ENCODE measurements around the gene IVL. TPM values are rescaled to one million over a fixed set of nuclear protein-coding genes. Genes with fewer than 3 reads are reported as not detected.

The IVL gene
- polyA plus RNA-seq, 1 of the 3 experiments (the other 2 are of a cell fraction), result 0.64 TPM

GRCh38 chr1:152878042-152878441 lies 30.3 kb upstream of the IVL start, which contains the start of gene SMCP:
TSS of gene SMCP (plus strand) at chr1:152878322. CDS start at chr1:152884423, 6,101 bp downstream.
- WGBS (ENCODE audit: low lambda C conversion rate), result 11% methylated on average over 1 of the region's 1 CpG
- no peak for DNase-seq
- H3K79me2 ChIP-seq (ENCODE audit: insufficient read depth), result no peaks in the 10 kb centered on the region
- H3K9me2 ChIP-seq, result no peaks in the 10 kb centered on the region
- no peaks in the 10 kb centered on the region for H4K20me1 ChIP-seq (ENCODE audit: insufficient read depth)
- H3K9ac ChIP-seq, result no peak within 1 kb of the TSS
- H3K9me3 ChIP-seq, result no peaks in the 10 kb centered on the region
- H3K4me3 ChIP-seq (ENCODE audit: low read depth in 2 of 2, low read length in 1 of 2), result no peak within 1 kb of the TSS
- H3K4me1 ChIP-seq (ENCODE audit: control insufficient read depth in 1 of 2, insufficient read depth in 2 of 2, low read depth in 1 of 2, low read length in 1 of 2), result no peaks in the 10 kb centered on the region; a peak in 1 of 4 replicates
- H3K27ac ChIP-seq (ENCODE audit: low read depth in 2 of 2, low read length in 1 of 2), result no peak within 1 kb of the TSS
- H3K36me3 ChIP-seq (replicated peaks in 1 of 2; ENCODE audit: control insufficient read depth in 1 of 2, insufficient read depth in 2 of 2, low read length in 1 of 2), result no peaks in the 10 kb centered on the region
- ChIA-PET CTCF (interaction anchor here (1.0 to 1.7 kb wide), 2 partner anchors 8 to 315 kb away, joined by 3 to 6 read pairs; no protein-coding TSS in a partner anchor), POLR2A (no interaction called here)
- peaks cover 7% of the 10 kb centered on the region for H3F3A ChIP-seq (replicated peaks; ENCODE audit: insufficient read depth)
- H3K4me2 ChIP-seq, result no peak within 1 kb of the TSS
- TF ChIP-seq TEAD4 (IDR thresholded peaks at IDR 0.05; ENCODE audit: borderline replicate concordance, insufficient read depth), result no peak
- TF ChIP-seq CTCF (IDR thresholded peaks at IDR 0.05), result peak; percentile 47
- TF ChIP-seq IRF3 (IDR thresholded peaks at IDR 0.05; ENCODE audit: low read depth, low read length), result no peak
- TF ChIP-seq TAF1 (IDR thresholded peaks at IDR 0.05; ENCODE audit: borderline replicate concordance, low read depth, low read length), result no peak
- no peak for TF ChIP-seq RFX5 (IDR thresholded peaks at IDR 0.05; ENCODE audit: low read length)
- TF ChIP-seq EP300 (IDR thresholded peaks at IDR 0.05; ENCODE audit: borderline replicate concordance in 1 of 2, low read depth in 1 of 2, low read length in 1 of 2), result no peak
- H3K27me3 ChIP-seq (ENCODE audit: insufficient read depth), result no peaks in the 10 kb centered on the region
- no peak within 1 kb of the TSS for H2AFZ ChIP-seq (ENCODE audit: low read depth)

- no peaks in the 10 kb centered on the region for H3K9me2 ChIP-seq
- no peaks in the 10 kb centered on the region for H3K79me2 ChIP-seq (ENCODE audit: insufficient read depth)
- DNase-seq, result no peak
- POLR2A ChIA-PET, result no interaction called here
- H3K9me3 ChIP-seq, result no peaks in the 10 kb centered on the region
- H3K27ac ChIP-seq (ENCODE audit: low read depth in 2 of 2, low read length in 1 of 2), result no peak overlapping the region
- no peaks in the 10 kb centered on the region for H3K36me3 ChIP-seq (replicated peaks in 1 of 2; ENCODE audit: control insufficient read depth in 1 of 2, insufficient read depth in 2 of 2, low read length in 1 of 2)
- no peaks in the 10 kb centered on the region for H3K27me3 ChIP-seq (ENCODE audit: insufficient read depth)
- no peaks in the 10 kb centered on the region for H4K20me1 ChIP-seq (ENCODE audit: insufficient read depth)
- H3F3A ChIP-seq (replicated peaks; ENCODE audit: insufficient read depth), result peaks cover 4% of the 10 kb centered on the region
- CTCF ChIA-PET, result interaction anchor here (1.1 kb wide), 1 partner anchor 32 kb away, joined by 3 read pairs; no protein-coding TSS in a partner anchor
- no peak overlapping the region for H3K9ac ChIP-seq
- no peak overlapping the region for H2AFZ ChIP-seq (ENCODE audit: low read depth)
- peaks cover 0 to 11% of the 10 kb centered on the region in 2 experiments; a peak in 1 of 4 replicates for H3K4me1 ChIP-seq (ENCODE audit: control insufficient read depth in 1 of 2, insufficient read depth in 2 of 2, low read depth in 1 of 2, low read length in 1 of 2)
- no peak overlapping the region for H3K4me2 ChIP-seq
- H3K4me3 ChIP-seq (ENCODE audit: low read depth in 2 of 2, low read length in 1 of 2), result no peak overlapping the region
- TF ChIP-seq TCF12 (IDR thresholded peaks at IDR 0.05) (no peak), NRF1 (IDR thresholded peaks at IDR 0.05; ENCODE audit: low read depth, low read length) (no peak), EP300 (IDR thresholded peaks at IDR 0.05; ENCODE audit: borderline replicate concordance in 1 of 2, low read depth in 1 of 2, low read length in 1 of 2) (no peak), GATA2 (CRISPR knock-in tag; IDR thresholded peaks at IDR 0.05) (no peak), USF2 (IDR thresholded peaks at IDR 0.05; ENCODE audit: borderline replicate concordance, low read depth, low read length) (no peak), REST (IDR thresholded peaks at IDR 0.05; ENCODE audit: low read depth, low read length) (no peak), SMC3 (IDR thresholded peaks at IDR 0.05; ENCODE audit: low read depth, low read length) (no peak), CTCF (IDR thresholded peaks at IDR 0.05) (no peak), MXI1 (IDR thresholded peaks at IDR 0.05; ENCODE audit: low read depth, low read length) (no peak)
These were observed 28.7 kb upstream of the IVL start for GRCh38 chr1:152879559-152880198.
